Upper lobe of left lung (tissue), 4 donors: ENCODE measurements around the gene NDUFAF8.

Experiments
- EP300 ChIP-seq, 4 donors: sonication (generic); formaldehyde crosslinking; IDR thresholded peaks; one replicate each; pipeline ENCODE4 v1.5.1; 2017; ENCODE audit warnings: antibody characterized with exemption in 4 of 4, control low read depth in 2 of 4
- POLR2A ChIP-seq, 4 donors: fragments of 450-650 bp; IDR thresholded peaks; one replicate each; pipeline ENCODE4 v1.5.1; 2016 to 2017; ENCODE audit warnings: antibody characterized with exemption in 4 of 4, mild to moderate bottlenecking in 2 of 4
- POLR2AphosphoS5 ChIP-seq, 2 donors: sonication (generic); formaldehyde crosslinking; IDR thresholded peaks; one replicate each; pipeline ENCODE4 v1.5.1; 2017; ENCODE audit warnings: antibody characterized with exemption in 2 of 2
- TF ChIP-seq, protein P1 (sequence below), 6 experiments: fragments of 450-650 bp in 4 of 6; fragments of 200-600 bp in 2 of 6; sonication (generic) in 2 of 6; IDR thresholded peaks; one replicate each; pipeline ENCODE4 v1.5.1; 2016 to 2019; ENCODE audit warnings: antibody characterized with exemption in 6 of 6

DNA sequence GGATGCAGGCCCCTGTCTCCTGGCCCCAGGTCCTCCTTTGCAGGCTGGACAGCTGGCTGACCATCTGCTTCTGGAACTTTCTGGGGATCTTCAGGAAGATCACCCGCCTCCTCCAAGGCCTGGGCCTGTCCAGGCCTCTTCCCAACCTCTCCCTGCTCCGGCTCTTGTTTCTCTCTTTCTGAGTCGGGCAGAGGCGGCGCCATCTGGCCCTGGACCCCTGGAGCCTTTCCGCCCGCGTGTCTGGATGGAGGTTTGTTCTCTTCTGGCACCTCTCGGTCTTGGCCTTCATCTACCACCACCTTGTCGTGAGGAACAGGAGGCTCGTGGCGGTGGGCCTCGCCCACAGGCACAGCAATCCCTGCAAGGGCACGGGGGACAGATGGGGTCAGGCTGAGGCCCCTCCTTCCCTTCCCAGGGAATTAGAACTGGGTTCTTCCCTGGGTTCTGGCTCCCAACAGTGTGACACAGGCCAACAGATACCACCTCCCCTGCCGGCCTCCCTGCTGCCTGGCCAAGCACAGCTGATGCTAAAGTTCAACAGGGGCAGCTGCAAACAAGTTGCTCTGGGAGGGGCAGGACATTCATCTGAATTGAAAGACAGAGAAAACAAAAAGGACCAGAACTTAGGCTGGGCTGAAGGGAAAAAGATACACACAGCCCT is 13.3 kb downstream of the NDUFAF8 start:
- TF ChIP-seq, protein P1, sequence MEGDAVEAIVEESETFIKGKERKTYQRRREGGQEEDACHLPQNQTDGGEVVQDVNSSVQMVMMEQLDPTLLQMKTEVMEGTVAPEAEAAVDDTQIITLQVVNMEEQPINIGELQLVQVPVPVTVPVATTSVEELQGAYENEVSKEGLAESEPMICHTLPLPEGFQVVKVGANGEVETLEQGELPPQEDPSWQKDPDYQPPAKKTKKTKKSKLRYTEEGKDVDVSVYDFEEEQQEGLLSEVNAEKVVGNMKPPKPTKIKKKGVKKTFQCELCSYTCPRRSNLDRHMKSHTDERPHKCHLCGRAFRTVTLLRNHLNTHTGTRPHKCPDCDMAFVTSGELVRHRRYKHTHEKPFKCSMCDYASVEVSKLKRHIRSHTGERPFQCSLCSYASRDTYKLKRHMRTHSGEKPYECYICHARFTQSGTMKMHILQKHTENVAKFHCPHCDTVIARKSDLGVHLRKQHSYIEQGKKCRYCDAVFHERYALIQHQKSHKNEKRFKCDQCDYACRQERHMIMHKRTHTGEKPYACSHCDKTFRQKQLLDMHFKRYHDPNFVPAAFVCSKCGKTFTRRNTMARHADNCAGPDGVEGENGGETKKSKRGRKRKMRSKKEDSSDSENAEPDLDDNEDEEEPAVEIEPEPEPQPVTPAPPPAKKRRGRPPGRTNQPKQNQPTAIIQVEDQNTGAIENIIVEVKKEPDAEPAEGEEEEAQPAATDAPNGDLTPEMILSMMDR (IDR thresholded peaks at IDR 0.05) = no peak
- TF ChIP-seq POLR2A (IDR thresholded peaks at IDR 0.05) (no peak), POLR2AphosphoS5 (IDR thresholded peaks at IDR 0.05) (no peak), EP300 (IDR thresholded peaks at IDR 0.05) (no peak)
